ENCODE results near the gene GFOD2.

Gene GFOD2

DNA sequence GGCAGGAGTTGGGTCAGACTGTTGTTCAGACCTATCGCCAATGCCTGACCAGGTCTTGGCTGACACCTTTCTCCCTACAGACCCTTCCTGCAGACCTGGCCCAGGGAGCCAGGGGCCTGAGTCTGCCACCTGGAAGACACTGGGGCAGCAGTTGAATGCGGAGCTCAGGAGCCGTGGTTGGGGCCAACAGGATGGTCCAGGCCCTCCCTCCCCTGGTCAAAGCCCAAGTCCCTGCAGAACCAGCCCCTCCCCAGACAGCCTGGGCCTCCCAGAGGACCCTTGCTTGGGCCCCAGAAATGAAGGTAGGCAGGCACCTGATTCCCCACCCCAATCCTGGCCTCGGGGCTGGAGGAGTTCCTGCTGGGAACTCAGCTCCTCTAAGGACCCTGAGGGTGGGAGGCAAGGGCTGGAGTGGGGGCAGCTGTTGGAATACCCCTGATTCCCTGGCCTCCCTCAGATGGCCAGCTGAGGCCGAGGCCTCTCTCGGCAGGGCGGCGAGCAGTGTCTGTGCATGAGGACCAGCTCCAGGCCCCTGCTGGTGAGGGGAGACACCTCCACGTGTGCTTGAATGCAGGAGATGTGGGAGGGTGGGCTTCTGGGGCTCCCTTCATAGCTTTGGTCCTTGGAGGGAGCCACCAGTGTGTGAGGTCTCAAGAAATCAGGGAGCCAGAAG lies 62.6 kb downstream of the GFOD2 start:
- DNase-seq = no peak

DNA sequence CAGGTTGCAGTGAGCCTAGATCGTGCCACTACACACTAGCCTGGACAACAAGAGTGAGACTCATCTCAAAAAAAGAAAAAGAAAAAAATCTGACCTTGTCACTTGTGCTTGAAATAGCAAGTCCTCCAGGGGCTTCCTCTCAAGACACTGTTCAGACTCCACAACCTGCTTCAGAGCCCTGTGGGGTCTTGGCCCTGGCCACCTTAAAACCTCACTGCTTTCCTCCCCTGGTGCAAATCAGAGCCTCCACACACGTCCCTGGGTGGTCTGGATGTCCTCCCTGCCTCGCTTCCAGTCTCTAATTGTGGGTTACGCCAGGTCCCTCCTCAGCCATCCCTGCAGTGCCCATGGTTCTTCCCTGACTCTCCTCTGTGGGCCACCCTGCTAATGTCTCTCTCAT lies 63.8 kb downstream of the GFOD2 start:
- DNase-seq = no peak

GRCh38 chr16:67654403-67654911 lies 64.7 kb downstream of the GFOD2 start:
- DNase-seq = no peak

DNA sequence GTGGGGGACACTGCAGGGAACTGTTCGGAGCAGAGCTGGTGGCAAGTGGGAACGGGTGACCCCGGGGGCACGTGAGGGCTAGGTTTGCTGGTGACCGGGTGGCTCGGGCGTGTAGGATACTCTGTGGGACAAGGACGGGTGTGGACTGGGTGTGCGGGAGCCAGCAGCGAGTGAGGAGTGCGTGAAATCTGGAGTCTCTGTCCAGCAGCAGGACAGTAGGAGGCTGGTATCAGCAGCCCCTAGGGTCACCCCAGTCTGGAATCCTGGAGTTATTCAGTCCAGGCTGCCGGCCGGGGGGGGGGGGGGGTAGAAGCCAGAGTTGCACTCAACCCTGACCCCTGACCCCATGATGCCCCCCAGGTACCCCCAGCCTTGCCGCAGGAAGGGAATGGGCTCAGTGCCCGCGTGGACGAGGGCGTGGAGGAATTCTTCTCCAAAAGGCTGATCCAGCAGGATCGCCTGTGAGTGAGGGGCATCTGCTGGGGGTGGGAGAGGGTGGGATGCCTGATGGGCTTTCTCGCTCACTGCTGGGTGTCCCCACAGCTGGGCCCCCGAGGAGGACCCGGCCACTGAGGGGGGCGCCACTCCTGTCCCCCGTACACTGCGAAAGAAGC lies 65.2 kb downstream of the GFOD2 start:
- DNase-seq = no peak

GRCh38 chr16:67653128-67653788 lies 65.9 kb downstream of the GFOD2 start:
- DNase-seq = no peak

GRCh38 chr16:67652578-67653127 lies 66.5 kb downstream of the GFOD2 start:
- DNase-seq = no peak

- DNase-seq = no peak
Measured at GRCh38 chr16:67651847-67652246, 67.3 kb downstream of the GFOD2 start.

- DNase-seq = no peak
Measured at GRCh38 chr16:67651039-67651438, 68.1 kb downstream of the GFOD2 start.

GRCh38 chr16:67650023-67650422 lies 69.1 kb downstream of the GFOD2 start:
- no peak for DNase-seq

GRCh38 chr16:67649494-67649931 lies 69.6 kb downstream of the GFOD2 start:
- DNase-seq = no peak

DNA sequence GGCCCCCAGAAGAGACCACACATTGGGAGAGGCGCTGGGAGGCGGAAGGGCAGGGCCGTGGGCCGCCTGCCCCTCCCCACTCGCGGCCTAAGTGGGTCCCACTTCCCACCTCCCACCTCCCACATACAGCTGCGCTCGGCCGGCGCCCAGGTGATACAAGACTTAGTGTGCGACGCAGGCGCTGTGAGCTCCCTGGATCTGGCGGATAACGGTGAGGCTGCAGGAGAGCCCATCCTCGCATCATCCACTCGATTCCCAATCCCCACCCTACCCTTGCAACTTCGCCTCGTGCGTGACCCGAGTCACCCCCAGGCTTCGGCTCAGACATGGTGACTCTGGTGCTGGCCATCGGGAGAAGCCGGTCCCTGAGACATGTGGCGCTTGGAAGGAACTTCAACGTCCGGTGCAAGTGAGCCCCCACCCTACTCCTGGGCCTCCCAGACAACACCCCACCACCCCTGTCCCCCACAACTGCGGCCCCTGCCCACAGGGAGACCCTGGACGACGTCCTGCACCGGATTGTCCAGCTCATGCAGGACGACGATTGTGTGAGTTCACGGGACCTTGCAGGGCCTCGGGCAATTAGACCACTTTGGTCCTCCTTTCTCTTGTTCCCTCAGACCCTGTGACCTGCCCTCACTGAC lies 70.2 kb downstream of the GFOD2 start:
- DNase-seq = no peak

DNA sequence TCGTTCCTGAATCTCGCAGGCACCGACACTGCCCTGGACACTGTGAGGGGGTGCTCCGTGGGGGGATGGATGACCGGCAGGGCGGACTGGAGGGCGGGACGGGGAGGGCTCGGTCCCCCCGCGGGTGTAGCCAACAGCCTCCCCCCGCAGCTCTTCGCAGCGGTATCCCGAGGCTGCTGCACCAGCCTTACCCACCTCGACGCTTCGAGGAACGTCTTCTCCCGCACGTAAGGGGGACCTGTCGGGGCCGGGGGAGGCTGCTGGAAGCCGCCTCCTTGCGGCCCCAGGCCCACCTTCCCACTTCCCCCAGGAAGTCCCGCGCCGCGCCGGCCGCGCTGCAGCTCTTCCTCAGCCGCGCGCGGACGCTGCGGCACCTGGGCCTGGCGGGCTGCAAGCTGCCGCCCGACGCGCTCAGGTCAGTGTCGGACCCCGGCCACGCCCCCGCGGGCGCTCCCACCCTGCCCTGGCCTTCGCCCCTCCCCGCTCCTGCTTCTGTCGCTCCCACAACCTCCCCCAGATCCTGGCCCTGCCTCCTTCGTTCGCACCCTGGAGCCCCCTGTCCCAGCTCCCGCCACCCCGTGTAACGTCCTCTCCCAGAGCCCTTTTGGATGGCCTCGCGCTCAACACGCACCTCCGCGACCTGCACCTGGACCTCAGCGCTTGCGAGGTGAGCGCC lies 70.9 kb downstream of the GFOD2 start:
- DNase-seq = no peak

DNA sequence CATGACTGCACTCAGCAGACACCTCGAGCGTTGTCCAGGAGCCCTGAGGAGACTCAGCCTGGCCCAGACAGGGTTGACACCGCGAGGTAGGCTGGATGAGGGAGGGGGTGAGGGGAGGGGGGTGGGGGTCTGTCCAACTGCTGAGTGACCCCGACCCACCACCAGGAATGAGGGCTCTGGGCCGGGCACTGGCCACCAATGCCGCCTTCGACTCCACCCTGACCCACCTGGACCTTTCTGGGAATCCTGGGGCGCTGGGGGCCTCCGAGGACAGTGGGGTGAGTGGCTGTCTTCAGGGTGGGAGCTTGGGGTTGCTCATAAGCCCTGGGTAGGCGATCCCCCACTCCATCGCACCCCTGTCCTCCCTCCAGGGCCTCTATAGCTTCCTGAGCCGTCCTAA lies 71.4 kb downstream of the GFOD2 start:
- DNase-seq = no peak

GRCh38 chr16:67647111-67647651 lies 71.9 kb downstream of the GFOD2 start:
- DNase-seq = no peak

GRCh38 chr16:67645397-67646121 lies 73.6 kb downstream of the GFOD2 start:
- no peak for DNase-seq

DNA sequence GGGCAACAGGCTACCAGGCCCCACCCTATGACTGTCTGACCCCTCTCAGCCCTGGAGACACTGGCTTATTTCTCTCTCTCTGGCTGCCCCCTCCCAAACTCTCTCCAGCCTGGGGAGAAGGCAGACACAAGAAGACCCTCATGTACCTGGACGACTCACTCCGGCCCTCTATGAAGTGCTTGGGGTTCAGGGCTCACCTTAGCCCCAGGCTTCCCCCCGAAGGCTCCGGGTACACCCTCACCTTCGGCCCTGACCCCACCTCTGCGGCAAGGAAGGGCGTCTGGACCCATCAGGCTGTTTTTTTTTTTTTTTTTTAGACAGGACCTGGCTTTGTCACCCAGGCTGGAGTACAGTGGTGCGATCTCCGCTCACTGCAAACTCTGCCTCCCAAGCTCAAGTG lies 75.1 kb downstream of the GFOD2 start:
- no peak for DNase-seq

GRCh38 chr16:67641779-67642708 lies 77.1 kb downstream of the GFOD2 start:
- DNase-seq = no peak

DNA sequence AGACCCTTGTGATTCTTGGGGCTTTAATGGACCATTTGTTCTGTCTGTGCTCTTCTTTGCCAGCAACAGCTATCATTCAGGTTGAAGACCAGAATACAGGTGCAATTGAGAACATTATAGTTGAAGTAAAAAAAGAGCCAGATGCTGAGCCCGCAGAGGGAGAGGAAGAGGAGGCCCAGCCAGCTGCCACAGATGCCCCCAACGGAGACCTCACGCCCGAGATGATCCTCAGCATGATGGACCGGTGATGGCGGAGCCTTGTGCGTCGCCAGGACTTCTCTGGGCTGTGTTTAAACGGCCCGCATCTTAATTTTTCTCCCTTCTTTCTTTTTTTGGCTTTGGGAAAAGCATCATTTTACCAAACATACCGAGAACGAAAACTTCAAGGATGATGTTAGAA lies 81.5 kb downstream of the GFOD2 start:
- DNase-seq = no peak

- DNase-seq = no peak
Measured at GRCh38 chr16:67636713-67637112, 82.4 kb downstream of the GFOD2 start.

- DNase-seq = no peak
Measured at GRCh38 chr16:67632415-67633172, 86.5 kb downstream of the GFOD2 start.

Data from stimulated activated CD4-positive, alpha-beta T cell treated with anti-CD3 and anti-CD28 coated beads, Interleukin-15, amount 100 ng/mL, for 24 hours (primary cell).